ENCODE results near the gene CCDC172. TPM values are rescaled to one million over a fixed set of nuclear protein-coding genes. Genes with fewer than 3 reads are reported as not detected.

CCDC172 gene, protein sequence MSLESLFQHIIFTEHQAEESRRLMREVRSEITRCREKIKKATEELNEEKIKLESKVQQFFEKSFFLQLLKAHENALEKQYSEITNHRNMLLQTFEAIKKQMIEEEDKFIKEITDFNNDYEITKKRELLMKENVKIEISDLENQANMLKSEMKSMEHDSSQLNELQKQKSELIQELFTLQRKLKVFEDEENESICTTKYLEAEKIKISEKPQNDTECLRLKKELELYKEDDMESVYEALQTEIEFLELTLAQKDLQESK
- not detected for total RNA-seq

DNA sequence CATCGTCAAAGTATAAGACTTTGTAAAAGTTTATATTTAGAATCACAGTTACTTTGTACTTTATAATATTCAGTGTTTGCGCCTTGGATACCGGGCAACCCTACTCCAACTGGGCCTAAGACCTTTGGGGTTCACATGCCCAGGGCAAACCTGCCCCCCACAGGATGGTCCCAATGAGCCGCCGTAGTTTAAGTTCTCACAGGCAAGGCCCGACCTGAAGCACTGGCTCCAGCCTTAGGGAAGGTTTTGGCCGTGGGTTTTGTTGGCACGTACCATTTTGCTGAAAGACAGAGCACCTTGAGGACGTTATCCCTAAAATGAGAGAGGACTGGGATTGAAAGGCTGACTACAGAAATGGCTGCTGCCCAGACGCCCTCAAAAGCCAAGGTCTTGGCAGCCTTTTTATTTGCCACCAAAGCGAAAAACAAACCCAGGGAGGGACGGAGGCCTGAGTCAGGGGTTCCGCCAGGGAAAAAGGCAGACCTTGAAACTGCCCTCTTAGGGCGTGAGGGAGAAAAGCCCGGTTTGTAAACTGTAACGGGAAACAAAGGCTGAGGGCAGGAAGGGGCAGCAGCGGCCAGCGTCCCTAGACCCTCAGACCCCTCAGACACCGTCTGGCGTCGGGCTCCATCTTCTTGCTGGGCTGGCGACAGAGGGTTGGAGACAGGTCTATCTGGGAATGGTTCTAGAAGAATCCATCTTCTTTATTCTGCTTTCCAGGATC, at the start of gene CCDC172:
CCDC172 (plus strand) TSS at position 222 of the 724 bp plus-strand sequence. CDS start 564 bp downstream, outside the sequence.
- H3K27ac ChIP-seq (ENCODE audit: low read depth, low read length): no peak within 1 kb of the TSS
- no peak within 1 kb of the TSS for H3K9ac ChIP-seq (ENCODE audit: low read depth in 1 of 3, low read length in 3 of 3)
- H3K9me3 ChIP-seq (ENCODE audit: control insufficient read depth in 3 of 3, low read length in 3 of 3): no peaks in the 10 kb centered on the region
- no peaks in the 10 kb centered on the region for H3K4me1 ChIP-seq (ENCODE audit: control insufficient read depth in 3 of 3, insufficient read depth in 3 of 3, low read length in 3 of 3)
- no peak within 1 kb of the TSS for H3K4me3 ChIP-seq (ENCODE audit: low read length in 3 of 3)
- no peaks in the 10 kb centered on the region for H3K36me3 ChIP-seq (ENCODE audit: control insufficient read depth in 3 of 3, insufficient read depth in 3 of 3, low read length in 3 of 3)
- H3K27me3 ChIP-seq (ENCODE audit: control insufficient read depth in 3 of 3, insufficient read depth in 3 of 3, low read length in 3 of 3): peaks cover 0 to 9% (median 0%) of the 10 kb centered on the region in 3 donors

DNA sequence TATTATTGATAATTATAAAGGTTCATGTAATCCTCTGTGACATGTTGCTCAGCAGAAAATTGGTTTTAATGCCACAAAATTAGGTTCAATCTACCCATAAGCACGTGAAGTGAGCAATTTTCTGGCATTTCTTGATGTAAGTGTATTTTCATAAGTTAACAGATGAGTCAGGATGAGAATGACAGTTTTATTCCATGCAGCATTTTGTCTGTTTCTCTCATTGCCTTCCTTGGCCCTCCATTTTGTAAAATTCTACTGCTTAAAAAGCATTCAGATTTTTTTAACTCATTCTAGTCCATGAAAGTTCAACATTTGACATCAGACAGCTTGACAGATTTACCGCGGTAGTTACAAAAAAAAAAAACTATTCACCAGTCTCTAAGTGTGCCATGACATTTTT, 47.3 kb upstream of the CCDC172 start:
- Histone ChIP-seq H3K9ac (ENCODE audit: low read depth in 1 of 3, low read length in 3 of 3) (no peak overlapping the region), H3K27ac (ENCODE audit: low read depth, low read length) (no peak overlapping the region), H3K4me3 (ENCODE audit: low read length in 3 of 3) (no peak overlapping the region), H3K9me3 (ENCODE audit: control insufficient read depth in 3 of 3, low read length in 3 of 3) (no peaks in the 10 kb centered on the region), H3K4me1 (ENCODE audit: control insufficient read depth in 3 of 3, insufficient read depth in 3 of 3, low read length in 3 of 3) (peaks cover 9 to 22% (median 13%) of the 10 kb centered on the region in 3 donors), H3K36me3 (ENCODE audit: control insufficient read depth in 3 of 3, insufficient read depth in 3 of 3, low read length in 3 of 3) (no peaks in the 10 kb centered on the region), H3K27me3 (ENCODE audit: control insufficient read depth in 3 of 3, insufficient read depth in 3 of 3, low read length in 3 of 3) (peaks cover 11 to 38% (median 31%) of the 10 kb centered on the region in 3 donors)

DNA sequence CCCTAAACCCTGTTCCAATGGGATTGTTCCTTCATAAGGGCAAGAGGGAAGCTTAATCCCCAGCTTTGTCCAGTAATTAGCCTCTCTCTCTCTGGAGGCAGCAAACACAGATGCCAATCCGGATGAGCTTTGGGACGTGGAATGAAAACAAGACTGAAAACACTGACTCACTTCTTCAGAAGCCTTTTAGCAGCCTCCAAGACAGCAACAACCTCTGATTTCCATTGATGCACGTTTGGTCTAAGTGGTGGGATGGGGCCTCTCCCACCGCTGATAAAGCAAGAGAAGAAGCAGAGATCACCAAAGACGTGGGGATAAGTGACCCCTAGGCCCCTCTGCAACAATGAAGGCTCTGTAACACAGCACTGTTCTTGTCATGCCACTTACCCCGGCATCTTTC, 45.4 kb upstream of the CCDC172 start:
- Histone ChIP-seq H3K36me3 (ENCODE audit: control insufficient read depth in 3 of 3, insufficient read depth in 3 of 3, low read length in 3 of 3) (no peaks in the 10 kb centered on the region), H3K4me1 (ENCODE audit: control insufficient read depth in 3 of 3, insufficient read depth in 3 of 3, low read length in 3 of 3) (peaks cover 5 to 8% (median 6%) of the 10 kb centered on the region in 3 donors), H3K9ac (ENCODE audit: low read depth in 1 of 3, low read length in 3 of 3) (no peak overlapping the region), H3K27ac (ENCODE audit: low read depth, low read length) (no peak overlapping the region), H3K9me3 (ENCODE audit: control insufficient read depth in 3 of 3, low read length in 3 of 3) (no peaks in the 10 kb centered on the region), H3K4me3 (ENCODE audit: low read length in 3 of 3) (no peak overlapping the region), H3K27me3 (ENCODE audit: control insufficient read depth in 3 of 3, insufficient read depth in 3 of 3, low read length in 3 of 3) (peaks cover 9 to 24% (median 12%) of the 10 kb centered on the region in 3 donors)

DNA sequence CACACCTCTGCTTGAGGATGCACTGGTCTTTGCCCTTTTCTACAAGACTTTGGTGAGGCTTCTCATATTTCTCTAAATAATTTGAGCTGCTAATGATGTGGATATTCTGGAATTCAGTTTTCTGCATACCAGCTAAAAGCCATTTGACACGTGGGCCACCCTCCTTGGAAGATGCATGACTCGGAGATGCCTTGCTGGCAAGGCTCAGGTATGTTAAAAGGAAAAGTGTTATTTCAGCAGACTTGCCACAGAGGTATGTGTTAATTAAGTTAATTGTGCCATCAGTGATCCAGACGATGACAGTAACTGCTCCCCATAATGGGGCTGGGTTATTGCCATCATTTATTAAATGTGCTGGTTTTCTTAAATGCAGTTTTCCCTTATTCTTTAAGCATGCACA, 42.5 kb upstream of the CCDC172 start:
- H3K27me3 ChIP-seq (ENCODE audit: control insufficient read depth in 3 of 3, insufficient read depth in 3 of 3, low read length in 3 of 3): peaks cover 0 to 3% (median 0%) of the 10 kb centered on the region in 3 donors
- H3K9ac ChIP-seq (ENCODE audit: low read depth in 1 of 3, low read length in 3 of 3): no peak overlapping the region
- no peaks in the 10 kb centered on the region for H3K4me1 ChIP-seq (ENCODE audit: control insufficient read depth in 3 of 3, insufficient read depth in 3 of 3, low read length in 3 of 3)
- H3K9me3 ChIP-seq (ENCODE audit: control insufficient read depth in 3 of 3, low read length in 3 of 3): no peaks in the 10 kb centered on the region
- H3K36me3 ChIP-seq (ENCODE audit: control insufficient read depth in 3 of 3, insufficient read depth in 3 of 3, low read length in 3 of 3): no peaks in the 10 kb centered on the region
- no peak overlapping the region for H3K27ac ChIP-seq (ENCODE audit: low read depth, low read length)
- no peak overlapping the region for H3K4me3 ChIP-seq (ENCODE audit: low read length in 3 of 3)

DNA sequence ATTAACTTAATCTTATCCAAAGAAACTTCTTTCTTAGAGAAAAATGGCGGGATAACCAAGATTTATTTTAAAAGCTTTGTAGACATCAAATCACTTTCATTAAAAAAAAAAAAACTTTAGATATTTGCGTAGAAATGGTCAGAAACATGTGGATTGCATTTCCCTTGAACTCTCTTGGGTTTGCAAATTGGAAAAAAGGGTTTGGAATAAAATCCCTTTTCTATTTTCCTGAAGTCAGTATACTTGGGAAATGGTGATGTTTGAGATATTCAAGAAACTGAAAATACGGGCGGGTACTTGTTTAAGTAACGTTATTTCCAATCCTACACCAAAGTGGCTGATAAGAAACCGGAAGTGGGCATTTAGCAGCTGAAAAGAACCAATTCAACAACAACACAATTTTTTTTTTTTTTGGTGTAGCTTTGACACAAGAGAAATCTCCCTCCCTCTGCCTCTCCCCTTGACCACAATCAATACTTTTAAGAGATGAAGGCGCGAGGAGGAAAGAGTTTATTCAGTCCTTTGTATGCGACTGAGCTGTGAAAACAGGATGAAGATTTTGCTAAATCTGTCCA, 37.5 kb upstream of the CCDC172 start:
- Histone ChIP-seq H3K36me3 (ENCODE audit: control insufficient read depth in 3 of 3, insufficient read depth in 3 of 3, low read length in 3 of 3) (no peaks in the 10 kb centered on the region), H3K9ac (ENCODE audit: low read depth in 1 of 3, low read length in 3 of 3) (no peak overlapping the region), H3K27me3 (ENCODE audit: control insufficient read depth in 3 of 3, insufficient read depth in 3 of 3, low read length in 3 of 3) (peaks cover 0 to 3% (median 0%) of the 10 kb centered on the region in 3 donors), H3K4me3 (ENCODE audit: low read length in 3 of 3) (no peak overlapping the region), H3K9me3 (ENCODE audit: control insufficient read depth in 3 of 3, low read length in 3 of 3) (no peaks in the 10 kb centered on the region), H3K4me1 (ENCODE audit: control insufficient read depth in 3 of 3, insufficient read depth in 3 of 3, low read length in 3 of 3) (no peaks in the 10 kb centered on the region), H3K27ac (ENCODE audit: low read depth, low read length) (no peak overlapping the region)

DNA sequence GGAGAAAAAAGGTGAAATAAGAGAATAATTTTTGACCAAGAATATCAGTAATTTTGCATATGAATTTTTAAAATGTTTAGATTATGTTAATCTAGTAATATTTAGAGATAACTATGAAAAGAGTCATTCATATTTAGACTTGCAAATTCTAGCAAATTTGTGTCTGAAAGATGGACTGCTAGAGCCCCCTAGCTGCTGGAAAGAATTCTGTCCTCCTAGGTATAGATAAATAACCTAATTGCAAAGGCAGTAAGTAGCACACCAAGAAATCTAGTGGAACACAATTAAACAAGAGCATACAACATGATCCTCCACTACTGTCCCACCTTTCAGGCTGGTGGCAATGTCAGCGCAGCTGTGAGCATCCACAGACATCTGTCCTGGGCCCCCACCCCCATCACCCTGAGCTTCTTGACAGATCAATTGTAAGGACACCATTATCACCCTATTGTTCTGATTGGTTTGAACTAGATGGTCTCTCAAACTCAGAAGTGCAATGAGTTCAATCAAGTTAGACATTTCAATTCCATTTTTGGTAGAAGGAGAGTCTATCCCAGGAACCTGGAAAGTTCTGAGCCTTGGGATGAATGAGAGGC, 36.2 kb upstream of the CCDC172 start:
- H3K36me3 ChIP-seq (ENCODE audit: control insufficient read depth in 3 of 3, insufficient read depth in 3 of 3, low read length in 3 of 3): no peaks in the 10 kb centered on the region
- no peaks in the 10 kb centered on the region for H3K4me1 ChIP-seq (ENCODE audit: control insufficient read depth in 3 of 3, insufficient read depth in 3 of 3, low read length in 3 of 3)
- no peak overlapping the region for H3K4me3 ChIP-seq (ENCODE audit: low read length in 3 of 3)
- H3K9me3 ChIP-seq (ENCODE audit: control insufficient read depth in 3 of 3, low read length in 3 of 3): no peaks in the 10 kb centered on the region
- no peak overlapping the region for H3K27ac ChIP-seq (ENCODE audit: low read depth, low read length)
- peaks cover 0 to 3% (median 0%) of the 10 kb centered on the region in 3 donors for H3K27me3 ChIP-seq (ENCODE audit: control insufficient read depth in 3 of 3, insufficient read depth in 3 of 3, low read length in 3 of 3)
- H3K9ac ChIP-seq (ENCODE audit: low read depth in 1 of 3, low read length in 3 of 3): no peak overlapping the region

DNA sequence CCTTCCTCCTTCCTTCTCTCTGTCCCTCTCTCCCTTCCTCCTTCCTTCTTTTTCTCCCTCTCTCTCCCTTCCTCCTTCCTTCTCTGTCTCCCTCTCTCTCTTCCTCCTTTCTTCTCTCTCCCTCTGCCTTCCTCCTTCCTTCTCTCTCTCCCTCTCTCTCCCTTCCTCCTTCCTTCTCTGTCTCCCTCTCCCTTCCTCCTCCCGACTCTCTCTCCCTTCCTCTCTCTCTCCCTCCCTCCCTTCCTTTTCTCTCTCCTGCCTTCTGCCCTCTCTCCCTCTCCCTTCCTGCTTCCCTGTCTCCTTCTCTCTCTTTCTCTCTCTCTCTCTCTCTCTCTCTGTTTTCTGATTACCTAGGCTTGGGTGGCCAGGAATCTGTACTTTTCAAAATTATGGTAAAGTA, 34.6 kb upstream of the CCDC172 start:
- H3K27me3 ChIP-seq (ENCODE audit: control insufficient read depth in 3 of 3, insufficient read depth in 3 of 3, low read length in 3 of 3): peaks cover 0 to 3% (median 0%) of the 10 kb centered on the region in 3 donors
- no peaks in the 10 kb centered on the region for H3K36me3 ChIP-seq (ENCODE audit: control insufficient read depth in 3 of 3, insufficient read depth in 3 of 3, low read length in 3 of 3)
- no peak overlapping the region for H3K4me3 ChIP-seq (ENCODE audit: low read length in 3 of 3)
- H3K9me3 ChIP-seq (ENCODE audit: control insufficient read depth in 3 of 3, low read length in 3 of 3): no peaks in the 10 kb centered on the region
- no peaks in the 10 kb centered on the region for H3K4me1 ChIP-seq (ENCODE audit: control insufficient read depth in 3 of 3, insufficient read depth in 3 of 3, low read length in 3 of 3)
- no peak overlapping the region for H3K27ac ChIP-seq (ENCODE audit: low read depth, low read length)
- H3K9ac ChIP-seq (ENCODE audit: low read depth in 1 of 3, low read length in 3 of 3): no peak overlapping the region

DNA sequence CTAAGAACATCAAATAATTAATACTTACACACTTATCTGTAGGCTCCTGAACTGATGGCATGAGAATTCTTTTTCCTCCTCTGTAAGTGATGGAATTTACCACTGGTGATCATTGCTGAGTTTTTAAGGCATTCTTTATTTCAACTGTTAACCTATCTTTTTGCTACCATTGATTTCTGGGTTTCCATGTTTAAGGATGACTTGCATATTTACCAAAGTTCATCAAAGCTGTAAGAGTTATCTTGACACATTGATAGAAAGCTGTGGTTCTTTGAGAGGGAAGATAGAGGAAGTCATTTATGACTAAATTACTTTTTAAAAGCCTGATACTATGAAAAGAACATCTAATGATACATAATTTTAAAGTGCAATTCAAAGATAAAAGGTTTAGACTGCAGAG, 31.8 kb upstream of the CCDC172 start:
- H3K9ac ChIP-seq (ENCODE audit: low read depth in 1 of 3, low read length in 3 of 3): no peak overlapping the region
- peaks cover 0 to 3% (median 0%) of the 10 kb centered on the region in 3 donors for H3K27me3 ChIP-seq (ENCODE audit: control insufficient read depth in 3 of 3, insufficient read depth in 3 of 3, low read length in 3 of 3)
- H3K27ac ChIP-seq (ENCODE audit: low read depth, low read length): no peak overlapping the region
- H3K36me3 ChIP-seq (ENCODE audit: control insufficient read depth in 3 of 3, insufficient read depth in 3 of 3, low read length in 3 of 3): no peaks in the 10 kb centered on the region
- no peaks in the 10 kb centered on the region for H3K4me1 ChIP-seq (ENCODE audit: control insufficient read depth in 3 of 3, insufficient read depth in 3 of 3, low read length in 3 of 3)
- H3K4me3 ChIP-seq (ENCODE audit: low read length in 3 of 3): no peak overlapping the region
- no peaks in the 10 kb centered on the region for H3K9me3 ChIP-seq (ENCODE audit: control insufficient read depth in 3 of 3, low read length in 3 of 3)

DNA sequence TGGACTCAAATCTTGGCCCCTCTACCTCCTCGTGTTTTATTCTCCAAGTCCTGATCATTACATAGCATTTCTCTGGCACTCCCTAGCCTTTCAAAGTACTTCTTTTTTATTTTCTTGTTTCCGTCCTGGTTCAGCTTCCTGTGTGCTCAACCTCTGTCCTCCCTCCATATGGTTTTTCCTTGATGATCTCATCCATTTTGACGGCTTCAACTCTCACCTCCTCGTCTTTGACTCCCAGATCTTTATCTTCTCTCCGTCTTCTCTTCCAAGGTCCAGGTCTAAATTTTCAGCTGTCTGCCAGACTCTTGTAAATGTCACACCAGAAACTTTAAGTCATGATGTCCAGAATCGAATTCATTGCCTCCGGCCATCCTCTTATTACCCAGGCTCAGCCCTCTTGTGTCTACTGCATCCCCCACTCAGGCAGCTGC, 27.9 kb upstream of the CCDC172 start:
- Histone ChIP-seq H3K36me3 (ENCODE audit: control insufficient read depth in 3 of 3, insufficient read depth in 3 of 3, low read length in 3 of 3) (no peaks in the 10 kb centered on the region), H3K9ac (ENCODE audit: low read depth in 1 of 3, low read length in 3 of 3) (no peak overlapping the region), H3K4me3 (ENCODE audit: low read length in 3 of 3) (no peak overlapping the region), H3K27ac (ENCODE audit: low read depth, low read length) (no peak overlapping the region), H3K27me3 (ENCODE audit: control insufficient read depth in 3 of 3, insufficient read depth in 3 of 3, low read length in 3 of 3) (no peaks in the 10 kb centered on the region), H3K4me1 (ENCODE audit: control insufficient read depth in 3 of 3, insufficient read depth in 3 of 3, low read length in 3 of 3) (no peaks in the 10 kb centered on the region), H3K9me3 (ENCODE audit: control insufficient read depth in 3 of 3, low read length in 3 of 3) (no peaks in the 10 kb centered on the region)

DNA sequence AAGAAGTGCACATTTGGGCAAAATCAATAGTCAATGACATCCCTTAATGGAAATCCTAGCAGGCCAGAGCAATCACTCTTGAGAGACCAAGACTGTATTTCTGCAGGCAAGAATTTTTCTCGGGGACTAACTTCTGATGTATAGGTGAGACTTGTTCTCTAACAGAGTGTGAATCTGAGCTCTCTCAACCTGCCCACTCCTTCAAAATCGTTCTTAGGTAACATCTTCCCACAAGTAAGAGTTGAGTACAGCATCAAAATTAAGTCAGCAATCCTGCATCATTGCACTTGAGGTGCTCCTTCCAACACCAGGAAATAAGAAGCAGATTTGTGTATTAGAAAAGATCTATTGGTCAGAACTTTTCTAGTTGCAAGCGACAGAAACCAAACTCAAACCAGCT, 25.7 kb upstream of the CCDC172 start:
- H3K27me3 ChIP-seq (ENCODE audit: control insufficient read depth in 3 of 3, insufficient read depth in 3 of 3, low read length in 3 of 3): no peaks in the 10 kb centered on the region
- H3K36me3 ChIP-seq (ENCODE audit: control insufficient read depth in 3 of 3, insufficient read depth in 3 of 3, low read length in 3 of 3): no peaks in the 10 kb centered on the region
- H3K4me3 ChIP-seq (ENCODE audit: low read length in 3 of 3): no peak overlapping the region
- H3K9me3 ChIP-seq (ENCODE audit: control insufficient read depth in 3 of 3, low read length in 3 of 3): no peaks in the 10 kb centered on the region
- no peak overlapping the region for H3K9ac ChIP-seq (ENCODE audit: low read depth in 1 of 3, low read length in 3 of 3)
- no peaks in the 10 kb centered on the region for H3K4me1 ChIP-seq (ENCODE audit: control insufficient read depth in 3 of 3, insufficient read depth in 3 of 3, low read length in 3 of 3)
- H3K27ac ChIP-seq (ENCODE audit: low read depth, low read length): no peak overlapping the region

Data from skeletal muscle tissue (tissue), 4 donors.